ENCODE measurements around the gene PLEKHA7. TPM values are rescaled to one million over a fixed set of nuclear protein-coding genes. Genes with fewer than 3 reads are reported as not detected.

Gene PLEKHA7
- polyA plus RNA-seq, 1 donor (not counting 4 experiments of a cell fraction or from before 2014, with no cell fraction given) = 1.4 TPM

GRCh38 chr11:16956538-16957153 lies 57.6 kb downstream of the PLEKHA7 start:
- H3K27ac ChIP-seq (ENCODE audit: control insufficient read depth, insufficient read depth, low read length) = no peak overlapping the region
- H3K4me2 ChIP-seq (ENCODE audit: control insufficient read depth, extremely low read depth, insufficient read depth, low read depth, low read length) = peak overlapping the region; percentile 1
- TF ChIP-seq EZH2 (IDR thresholded peaks at IDR 0.05; ENCODE audit: low read length) = no peak
- TF ChIP-seq, protein P1, sequence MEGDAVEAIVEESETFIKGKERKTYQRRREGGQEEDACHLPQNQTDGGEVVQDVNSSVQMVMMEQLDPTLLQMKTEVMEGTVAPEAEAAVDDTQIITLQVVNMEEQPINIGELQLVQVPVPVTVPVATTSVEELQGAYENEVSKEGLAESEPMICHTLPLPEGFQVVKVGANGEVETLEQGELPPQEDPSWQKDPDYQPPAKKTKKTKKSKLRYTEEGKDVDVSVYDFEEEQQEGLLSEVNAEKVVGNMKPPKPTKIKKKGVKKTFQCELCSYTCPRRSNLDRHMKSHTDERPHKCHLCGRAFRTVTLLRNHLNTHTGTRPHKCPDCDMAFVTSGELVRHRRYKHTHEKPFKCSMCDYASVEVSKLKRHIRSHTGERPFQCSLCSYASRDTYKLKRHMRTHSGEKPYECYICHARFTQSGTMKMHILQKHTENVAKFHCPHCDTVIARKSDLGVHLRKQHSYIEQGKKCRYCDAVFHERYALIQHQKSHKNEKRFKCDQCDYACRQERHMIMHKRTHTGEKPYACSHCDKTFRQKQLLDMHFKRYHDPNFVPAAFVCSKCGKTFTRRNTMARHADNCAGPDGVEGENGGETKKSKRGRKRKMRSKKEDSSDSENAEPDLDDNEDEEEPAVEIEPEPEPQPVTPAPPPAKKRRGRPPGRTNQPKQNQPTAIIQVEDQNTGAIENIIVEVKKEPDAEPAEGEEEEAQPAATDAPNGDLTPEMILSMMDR (optimal IDR thresholded peaks at IDR 0.05 in 1 of 3, IDR thresholded peaks at IDR 0.05 in 1 of 3, conservative IDR thresholded peaks at IDR 0.05 in 1 of 3; ENCODE audit: extremely low read depth in 1 of 3, insufficient read depth in 2 of 3, low read length in 3 of 3) = no peak
- no peaks in the 10 kb centered on the region for H3K36me3 ChIP-seq (ENCODE audit: control insufficient read depth in 2 of 2, extremely low read depth in 1 of 2, insufficient read depth in 2 of 2, low read length in 2 of 2)
- H3K27me3 ChIP-seq (ENCODE audit: control insufficient read depth, extremely low read depth, insufficient read depth, low read length) = no peaks in the 10 kb centered on the region
- FAIRE-seq = peak; percentile 98
- H3K4me3 ChIP-seq (ENCODE audit: control insufficient read depth in 2 of 3, extremely low read depth in 1 of 3, insufficient read depth in 2 of 3, low read depth in 1 of 3, low read length in 3 of 3) = no peak overlapping the region
- no peak overlapping the region for H2AFZ ChIP-seq (ENCODE audit: control insufficient read depth, low read length)
- no peaks in the 10 kb centered on the region for H3K9me1 ChIP-seq (ENCODE audit: control insufficient read depth, extremely low read depth, insufficient read depth, low read length)
- H3K79me2 ChIP-seq (ENCODE audit: control insufficient read depth, insufficient read depth, low read length) = no peaks in the 10 kb centered on the region
- H3K4me1 ChIP-seq (ENCODE audit: control insufficient read depth, extremely low read depth, insufficient read depth, low read length) = peaks cover 12% of the 10 kb centered on the region
- no peak for DNase-seq (ENCODE audit: low read depth, low spot score)
- H4K20me1 ChIP-seq (ENCODE audit: control insufficient read depth, extremely low read depth, insufficient read depth, low read length) = no peaks in the 10 kb centered on the region
- no peaks in the 10 kb centered on the region for H3K9me3 ChIP-seq (ENCODE audit: control insufficient read depth, low read depth, low read length)
- H3K9ac ChIP-seq (ENCODE audit: control insufficient read depth, extremely low read depth, insufficient read depth, low read length) = no peak overlapping the region
- dilution Hi-C loops (cut with MboI; ENCODE audit: extremely low pct_ligation_motif_present, low sequenced_read_pairs) = no loop called here

DNA sequence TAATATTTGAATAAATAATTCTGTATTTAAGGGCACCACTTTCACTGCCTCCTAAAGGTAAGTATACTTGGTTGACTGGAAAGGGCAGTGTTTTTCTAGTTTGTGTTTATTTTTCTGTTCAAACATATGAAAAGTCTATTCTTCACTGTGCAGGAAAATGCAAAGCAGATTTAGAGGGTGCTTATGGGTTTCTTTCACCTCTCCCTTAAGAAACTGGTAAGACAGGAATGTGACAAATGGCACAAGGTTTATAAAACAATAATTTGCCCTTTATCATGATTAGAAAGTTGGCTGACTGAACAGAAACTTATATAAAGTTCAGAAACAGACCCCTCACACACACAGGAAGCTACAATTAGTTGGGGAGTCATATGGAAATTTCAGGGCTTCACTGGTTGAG lies 60.6 kb downstream of the PLEKHA7 start:
- H3K9me1 ChIP-seq (ENCODE audit: control insufficient read depth, extremely low read depth, insufficient read depth, low read length) = no peaks in the 10 kb centered on the region
- no peaks in the 10 kb centered on the region for H4K20me1 ChIP-seq (ENCODE audit: control insufficient read depth, extremely low read depth, insufficient read depth, low read length)
- no peak overlapping the region for H3K9ac ChIP-seq (ENCODE audit: control insufficient read depth, extremely low read depth, insufficient read depth, low read length)
- DNase-seq (ENCODE audit: low read depth, low spot score) = no peak
- FAIRE-seq = no peak
- no peak overlapping the region for H3K4me2 ChIP-seq (ENCODE audit: control insufficient read depth, extremely low read depth, insufficient read depth, low read depth, low read length)
- H3K4me3 ChIP-seq (ENCODE audit: control insufficient read depth in 2 of 3, extremely low read depth in 1 of 3, insufficient read depth in 2 of 3, low read depth in 1 of 3, low read length in 3 of 3) = no peak overlapping the region
- TF ChIP-seq, protein P1 (optimal IDR thresholded peaks at IDR 0.05 in 1 of 3, IDR thresholded peaks at IDR 0.05 in 1 of 3, conservative IDR thresholded peaks at IDR 0.05 in 1 of 3; ENCODE audit: extremely low read depth in 1 of 3, insufficient read depth in 2 of 3, low read length in 3 of 3) = no peak
- no peak for TF ChIP-seq EZH2 (IDR thresholded peaks at IDR 0.05; ENCODE audit: low read length)
- H3K27ac ChIP-seq (ENCODE audit: control insufficient read depth, insufficient read depth, low read length) = no peak overlapping the region
- H3K79me2 ChIP-seq (ENCODE audit: control insufficient read depth, insufficient read depth, low read length) = no peaks in the 10 kb centered on the region
- no peak overlapping the region for H2AFZ ChIP-seq (ENCODE audit: control insufficient read depth, low read length)
- no peaks in the 10 kb centered on the region for H3K27me3 ChIP-seq (ENCODE audit: control insufficient read depth, extremely low read depth, insufficient read depth, low read length)
- peaks cover 12% of the 10 kb centered on the region for H3K4me1 ChIP-seq (ENCODE audit: control insufficient read depth, extremely low read depth, insufficient read depth, low read length)
- H3K9me3 ChIP-seq (ENCODE audit: control insufficient read depth, low read depth, low read length) = no peaks in the 10 kb centered on the region
- dilution Hi-C loops (cut with MboI; ENCODE audit: extremely low pct_ligation_motif_present, low sequenced_read_pairs) = no loop called here
- H3K36me3 ChIP-seq (ENCODE audit: control insufficient read depth in 2 of 2, extremely low read depth in 1 of 2, insufficient read depth in 2 of 2, low read length in 2 of 2) = no peaks in the 10 kb centered on the region

All from keratinocyte (primary cell).